CD4-positive, alpha-beta T cell treated with Interleukin-4 for 4 hours (primary cell): Measurements from ENCODE around the gene R3HCC1L.
"Not testable (repeated sequence)": the region's sequence is repeated elsewhere in the genome, so short reads cannot be mapped to it uniquely, and the experiment has no call there.

ENCODE experiments used
- DNase-seq: peaks from one replicate; pipeline ENCODE4 v3.0.0-alpha.2; 2020

R3HCC1L gene

DNA sequence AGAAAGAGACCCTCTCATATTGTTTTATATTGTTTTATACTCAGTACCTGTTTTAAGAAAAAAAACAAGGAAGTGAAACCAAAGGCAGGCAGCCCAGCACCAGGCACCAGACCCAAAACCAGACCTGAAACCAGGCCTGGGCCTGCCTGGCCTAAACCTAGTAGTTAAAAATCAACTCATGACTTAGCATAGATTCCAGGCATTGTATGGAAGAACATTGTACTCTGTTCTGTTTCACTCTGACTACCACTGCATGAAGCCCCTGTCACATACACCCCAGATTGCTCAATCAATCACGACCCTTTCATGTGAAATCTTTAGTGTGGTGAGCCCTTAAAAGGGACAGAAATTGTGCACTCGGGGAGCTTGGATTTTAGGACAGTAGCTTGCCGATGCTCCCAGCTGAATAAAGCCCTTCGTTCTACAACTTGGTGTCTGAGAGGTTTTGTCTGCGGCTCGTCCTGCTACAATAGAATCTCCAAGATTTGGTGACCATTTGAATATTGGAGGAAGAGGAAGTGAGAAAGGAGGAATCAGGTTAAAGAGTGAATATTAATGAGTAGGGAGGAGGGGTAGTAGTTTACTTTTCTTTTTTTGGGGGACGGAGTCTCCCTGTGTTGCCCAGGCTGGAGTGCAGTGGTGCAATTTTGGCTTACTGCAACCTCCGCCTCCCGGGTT lies 1.2 kb upstream of the R3HCC1L start:
- DNase-seq: not testable (repeated sequence)

DNA sequence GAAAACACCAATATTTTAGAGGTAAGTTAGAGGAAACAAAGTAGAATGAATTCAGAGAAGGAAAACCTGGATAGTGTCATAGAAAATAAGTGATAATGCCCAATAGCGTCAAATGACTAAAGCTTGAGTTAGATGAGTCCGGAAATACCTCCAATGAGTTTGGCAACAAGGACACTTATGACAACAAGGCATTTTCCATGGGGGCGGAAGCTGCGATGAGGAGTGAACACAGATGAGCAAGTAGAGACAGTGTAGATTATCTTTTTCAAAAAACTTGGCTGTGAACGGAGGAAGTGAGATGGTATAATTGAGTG lies 383 bp upstream of the R3HCC1L start:
- no peak for DNase-seq

DNA sequence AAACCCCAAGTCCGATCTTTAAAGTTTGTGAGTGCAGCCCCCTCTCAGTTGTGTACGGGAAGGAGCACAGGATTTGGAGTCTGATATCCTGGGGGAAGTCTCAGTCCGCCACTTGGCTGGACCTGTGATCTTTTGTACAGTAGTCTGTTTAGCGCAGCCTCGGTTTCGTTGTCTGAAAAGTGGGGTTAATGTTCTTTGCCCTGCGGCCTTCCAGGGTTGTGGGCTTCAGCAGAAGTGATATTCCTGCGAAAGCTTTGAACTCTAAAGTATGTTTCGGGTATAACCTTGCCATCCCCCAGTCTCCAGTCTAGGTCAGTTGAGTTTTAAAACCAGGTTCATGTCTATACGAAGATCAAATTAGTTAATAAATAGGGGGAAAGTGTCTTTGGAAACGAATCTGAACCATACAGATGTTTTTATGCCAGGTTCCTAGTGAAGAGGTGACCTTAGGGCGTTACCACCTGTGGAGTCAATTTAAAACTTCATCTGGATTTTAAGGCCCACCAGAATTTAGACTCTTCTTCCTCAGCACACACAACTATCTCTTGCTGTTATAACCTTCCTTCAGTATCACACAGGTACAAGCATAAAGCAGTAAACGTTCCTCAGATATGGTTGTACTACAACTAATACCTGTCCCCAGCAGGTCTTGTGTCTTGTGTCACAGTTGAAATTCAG lies 904 bp downstream of the R3HCC1L start:
- DNase-seq: no peak

DNA sequence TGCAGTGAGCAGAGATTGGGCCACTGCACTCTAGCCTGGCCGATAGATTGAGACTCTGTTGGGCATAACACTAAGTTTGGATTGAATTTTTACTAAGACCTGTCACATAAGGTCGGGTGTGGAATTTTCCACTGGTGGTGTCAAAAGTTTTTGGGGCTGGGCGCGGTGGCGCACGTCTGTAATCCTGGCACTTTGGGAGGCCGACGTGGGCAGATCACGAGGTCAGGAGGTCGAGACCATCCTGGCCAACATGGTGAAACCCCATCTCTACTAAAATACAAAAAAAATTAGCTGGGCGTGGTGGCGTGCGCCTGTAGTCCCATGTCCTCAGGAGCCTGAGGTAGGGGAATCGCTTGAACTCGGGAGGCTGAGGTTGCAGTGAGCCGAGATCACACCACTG lies 2.3 kb downstream of the R3HCC1L start:
- DNase-seq: not testable (repeated sequence)

DNA sequence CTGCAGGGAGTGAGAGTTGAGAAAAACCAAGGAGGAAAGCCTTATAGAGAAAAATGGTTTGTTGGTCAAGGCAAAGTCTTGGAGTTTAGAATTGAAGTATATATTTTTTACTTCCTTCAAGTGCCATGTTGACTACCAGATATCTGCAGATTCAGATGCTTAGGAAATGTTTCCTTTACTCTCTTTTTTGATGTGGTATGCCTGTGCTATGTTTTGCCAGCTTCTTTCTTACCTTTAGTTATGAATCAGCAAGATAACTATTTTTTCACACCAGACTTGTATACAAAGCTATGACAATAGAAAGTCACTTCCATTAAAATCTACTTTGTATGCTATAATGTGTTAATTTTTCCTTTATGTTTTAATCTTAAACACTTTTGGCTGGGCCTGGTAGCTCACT lies 3.6 kb downstream of the R3HCC1L start:
- peak; percentile 47 for DNase-seq

DNA sequence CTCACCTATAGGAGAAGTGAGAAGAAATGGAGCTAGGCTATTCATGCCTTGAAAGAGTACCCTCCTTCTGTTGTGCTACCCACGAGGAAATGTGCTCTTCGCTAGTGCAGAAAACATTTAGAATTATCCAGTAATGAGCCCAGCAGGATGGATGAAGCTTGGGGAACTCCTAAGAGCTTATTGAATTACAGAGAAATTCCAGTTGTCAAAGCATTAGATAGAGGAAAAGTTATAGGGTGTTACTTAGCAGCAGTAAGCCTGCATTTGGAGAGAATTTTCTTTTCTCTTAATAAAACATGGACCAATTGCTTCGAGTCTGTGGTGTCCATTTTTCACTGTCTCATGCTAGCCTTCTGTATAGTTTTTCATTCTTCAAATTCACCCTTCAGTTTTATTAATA lies 5.0 kb downstream of the R3HCC1L start:
- DNase-seq: no peak

DNA sequence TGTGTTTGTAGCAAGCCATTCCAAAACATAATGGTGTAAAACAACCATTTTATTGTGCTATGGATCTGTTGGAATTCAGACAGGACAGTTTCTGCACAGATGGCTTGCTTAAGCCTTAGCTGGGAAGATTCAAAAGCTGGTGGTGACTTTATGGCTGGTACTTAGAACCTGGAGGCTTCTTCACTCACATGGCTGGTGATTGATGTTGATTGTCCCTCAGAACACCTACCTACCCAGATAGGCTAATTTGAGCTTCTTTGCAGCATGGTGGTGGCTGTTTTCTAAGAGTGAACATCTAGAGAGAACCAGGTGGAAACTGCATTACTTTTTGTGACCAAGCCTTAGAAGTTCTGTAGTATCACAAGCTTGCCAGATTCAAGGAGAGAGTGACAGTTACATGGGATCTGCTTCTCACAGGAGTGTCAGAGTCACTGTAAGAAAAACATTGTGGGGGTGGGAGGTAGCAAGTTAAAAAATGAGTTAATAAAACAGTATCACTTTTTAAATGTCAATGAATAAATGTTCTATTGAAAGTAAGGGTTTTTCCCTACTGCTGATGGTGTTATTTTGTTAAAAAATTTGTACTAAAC lies 7.1 kb downstream of the R3HCC1L start:
- DNase-seq: no peak

DNA sequence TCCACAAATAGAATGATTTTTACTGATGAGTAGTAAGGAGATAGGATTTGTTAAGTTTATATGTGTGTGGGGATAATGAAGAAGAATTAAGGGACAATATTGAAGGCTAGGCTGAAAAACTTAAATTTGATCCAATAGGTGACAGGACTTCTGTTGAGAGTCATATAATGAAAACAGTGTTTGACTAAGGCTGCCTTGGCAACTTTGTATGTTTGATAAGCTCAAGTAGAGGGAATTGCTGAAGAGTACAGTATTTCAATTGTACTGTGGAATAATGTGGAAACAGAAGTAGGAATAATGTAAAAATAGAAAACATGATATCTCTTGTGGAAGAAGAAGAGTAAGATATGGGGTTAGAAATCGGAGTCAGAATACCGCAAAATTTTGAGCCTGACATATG lies 10.5 kb downstream of the R3HCC1L start:
- no peak for DNase-seq

DNA sequence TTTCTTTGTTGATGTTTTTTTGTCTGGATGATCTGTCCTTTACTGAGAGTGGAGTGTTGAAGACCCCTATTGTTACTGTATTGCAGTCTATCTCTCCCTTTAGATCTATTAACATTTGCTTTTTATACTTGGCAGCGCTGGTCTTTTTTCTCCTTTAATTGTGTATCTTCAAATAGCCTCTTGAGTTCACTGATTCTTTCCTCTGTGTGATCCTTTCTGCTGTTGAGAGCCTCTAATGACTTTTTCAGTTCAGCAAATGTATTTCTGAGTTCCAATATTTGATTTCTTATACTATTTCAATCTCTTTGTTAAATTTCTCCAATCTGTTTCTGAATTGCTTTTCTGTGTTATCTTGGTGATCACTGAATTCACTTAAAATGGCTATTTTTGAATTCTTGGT lies 15.4 kb downstream of the R3HCC1L start:
- no peak for DNase-seq

DNA sequence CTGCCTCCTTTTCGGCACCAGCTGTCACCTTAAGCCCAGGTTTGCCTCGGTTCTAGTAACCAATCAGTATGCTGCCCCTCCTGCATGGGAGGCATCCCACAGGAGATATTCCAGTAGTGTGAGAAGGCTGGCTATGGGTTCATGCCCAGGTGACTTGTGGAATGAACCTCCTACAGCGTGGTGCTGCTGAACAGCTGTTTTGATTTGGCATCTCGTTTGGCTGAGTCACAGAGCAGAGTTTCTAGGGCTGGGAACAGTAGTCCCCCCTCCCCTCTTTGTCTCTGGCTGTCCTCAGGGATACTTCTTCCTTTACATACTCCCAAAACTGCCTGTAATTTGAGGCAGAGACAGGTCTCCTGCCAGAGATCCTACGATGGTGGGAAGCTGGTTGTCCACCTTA lies 16.1 kb downstream of the R3HCC1L start:
- DNase-seq: no peak

DNA sequence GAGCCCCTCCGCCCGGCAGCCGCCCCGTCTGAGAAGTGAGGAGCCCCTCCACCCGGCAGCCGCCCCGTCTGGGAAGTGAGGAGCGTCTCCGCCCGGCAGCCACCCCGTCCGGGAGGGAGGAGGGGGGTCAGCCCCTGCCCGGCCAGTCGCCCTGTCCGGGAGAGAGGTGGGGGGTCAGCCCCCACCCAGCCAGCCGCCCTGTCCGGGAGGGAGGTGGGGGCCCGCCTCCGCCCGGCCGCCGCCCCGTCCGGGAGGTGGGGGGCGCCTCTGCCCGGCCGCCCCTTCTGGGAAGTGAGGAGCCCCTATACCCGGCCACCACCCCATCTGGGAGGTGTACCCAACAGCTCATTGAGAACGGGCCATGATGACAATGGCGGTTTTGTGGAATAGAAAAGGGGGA lies 18.3 kb downstream of the R3HCC1L start:
- not testable (repeated sequence) for DNase-seq

DNA sequence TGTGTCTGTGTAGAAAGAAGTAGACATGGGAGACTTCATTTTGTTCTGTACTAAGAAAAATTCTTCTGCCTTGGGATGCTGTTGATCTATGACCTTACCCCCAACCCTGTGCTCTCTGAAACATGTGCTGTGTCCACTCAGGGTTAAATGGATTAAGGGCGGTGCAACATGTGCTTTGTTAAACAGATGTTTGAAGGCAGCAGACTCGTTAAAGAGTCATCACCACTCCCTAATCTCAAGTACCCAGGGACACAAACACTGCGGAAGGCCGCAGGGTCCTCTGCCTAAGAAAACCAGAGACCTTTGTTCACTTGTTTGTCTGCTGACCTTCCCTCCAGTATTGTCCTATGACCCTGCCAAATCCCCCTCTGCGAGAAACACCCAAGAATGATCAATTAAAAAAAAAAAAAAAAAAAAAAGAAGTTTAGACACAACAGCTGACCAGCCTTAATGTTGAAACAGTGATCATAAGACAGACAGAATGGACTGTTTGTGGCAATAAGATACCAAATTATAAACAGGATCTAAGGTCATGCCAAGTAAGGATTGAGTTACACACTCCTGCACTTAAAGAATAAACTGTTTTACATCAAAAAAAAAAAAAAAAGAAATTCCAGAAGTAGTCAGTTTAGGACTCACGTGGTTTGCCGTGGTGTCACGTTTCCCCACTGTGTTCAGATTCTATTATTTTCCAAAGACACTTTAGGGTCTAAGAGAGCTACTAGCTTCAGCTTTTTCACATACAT lies 18.9 kb downstream of the R3HCC1L start:
- not testable (repeated sequence) for DNase-seq

DNA sequence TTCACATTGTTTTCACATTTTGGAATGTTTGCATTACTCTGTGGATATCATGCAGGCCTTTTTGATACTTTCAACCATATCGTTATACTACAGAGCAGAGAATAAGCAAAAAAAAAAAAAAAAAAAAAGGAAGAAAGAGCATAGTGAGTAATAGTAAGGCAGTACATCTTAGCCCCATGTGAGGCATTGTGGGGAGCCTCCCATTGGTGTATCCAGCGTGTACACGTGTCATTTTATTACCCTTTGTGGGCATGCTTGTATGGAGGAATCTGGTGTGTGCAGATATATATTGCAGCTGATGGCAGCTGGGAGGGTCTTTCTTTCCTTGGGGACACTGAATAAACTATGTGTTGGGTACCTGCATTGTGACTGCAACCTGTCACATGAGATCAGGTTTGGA lies 19.6 kb downstream of the R3HCC1L start:
- no peak for DNase-seq

DNA sequence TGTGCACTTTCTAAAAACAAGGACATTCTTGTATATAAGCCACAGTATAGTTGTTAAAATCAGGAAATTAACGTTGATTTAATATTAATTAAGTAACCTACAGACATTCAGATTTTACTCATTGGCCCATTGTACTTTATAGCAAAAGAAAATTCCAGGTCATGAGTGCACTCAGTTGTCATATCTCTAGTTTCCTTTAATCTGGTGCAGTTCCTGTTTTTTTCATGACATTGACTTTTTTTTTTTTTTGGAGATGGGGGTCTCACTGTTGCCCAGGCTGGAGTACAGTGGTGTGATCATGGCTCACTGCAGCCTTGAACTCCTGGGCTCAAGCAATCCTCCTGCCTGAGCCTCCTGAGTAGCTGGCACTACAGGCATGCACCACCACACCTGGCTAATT lies 24.1 kb downstream of the R3HCC1L start:
- DNase-seq: no peak

DNA sequence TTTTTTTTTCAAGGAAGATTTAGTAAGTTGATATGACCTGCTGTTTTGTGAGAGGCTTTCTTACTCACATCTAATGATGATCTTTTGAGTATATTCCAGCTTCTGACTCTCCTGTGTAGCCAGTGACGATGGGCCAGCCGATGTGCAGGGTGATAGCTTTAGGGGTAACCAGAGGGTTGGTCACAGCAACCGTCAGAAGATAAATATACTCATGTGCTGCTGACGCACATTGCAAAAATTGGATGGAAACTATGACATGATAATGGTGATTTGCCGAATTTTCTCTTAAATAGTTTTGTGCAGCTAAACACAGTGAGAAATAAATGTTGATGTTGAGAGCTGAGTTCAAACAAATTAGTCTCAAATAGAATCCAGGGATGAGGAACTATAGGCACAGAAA lies 29.5 kb downstream of the R3HCC1L start:
- no peak for DNase-seq

DNA sequence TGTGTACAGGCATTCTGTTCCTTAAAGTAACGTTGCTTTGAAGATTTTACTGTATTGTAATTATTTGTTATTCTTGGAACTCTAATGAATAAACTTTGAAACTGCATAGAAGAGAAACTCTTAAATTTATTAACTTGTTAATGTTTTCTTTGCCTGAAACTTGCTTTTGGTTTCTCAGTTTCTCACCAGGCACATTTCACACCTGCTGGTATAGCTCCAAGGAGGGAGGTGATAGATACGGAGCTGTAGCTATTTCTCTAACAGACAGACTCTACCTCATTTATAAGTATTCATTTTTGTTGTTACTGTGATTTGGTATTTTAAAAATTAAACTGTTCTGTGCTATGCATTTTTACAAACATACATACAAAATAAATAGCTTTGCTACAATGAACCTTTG lies 32.7 kb downstream of the R3HCC1L start:
- DNase-seq: no peak

DNA sequence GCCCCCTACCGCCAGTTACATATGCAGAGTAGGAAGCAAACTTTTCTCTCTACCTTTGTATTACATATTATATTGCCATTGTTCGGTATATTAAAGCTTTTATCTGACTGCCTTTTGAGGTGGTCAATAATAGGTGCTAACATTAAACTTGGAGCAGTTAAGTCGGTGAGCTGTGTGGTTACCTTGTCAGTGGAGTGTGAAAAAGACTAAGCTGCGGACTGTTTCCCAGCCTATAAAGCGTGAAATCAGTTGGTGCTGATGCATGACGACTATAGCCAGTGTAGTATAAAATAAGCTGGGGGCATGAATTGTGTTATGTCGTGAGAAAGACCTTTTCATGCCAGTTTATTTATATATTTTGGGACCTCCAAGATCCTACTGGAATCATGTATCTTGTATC lies 33.7 kb downstream of the R3HCC1L start:
- no peak for DNase-seq

DNA sequence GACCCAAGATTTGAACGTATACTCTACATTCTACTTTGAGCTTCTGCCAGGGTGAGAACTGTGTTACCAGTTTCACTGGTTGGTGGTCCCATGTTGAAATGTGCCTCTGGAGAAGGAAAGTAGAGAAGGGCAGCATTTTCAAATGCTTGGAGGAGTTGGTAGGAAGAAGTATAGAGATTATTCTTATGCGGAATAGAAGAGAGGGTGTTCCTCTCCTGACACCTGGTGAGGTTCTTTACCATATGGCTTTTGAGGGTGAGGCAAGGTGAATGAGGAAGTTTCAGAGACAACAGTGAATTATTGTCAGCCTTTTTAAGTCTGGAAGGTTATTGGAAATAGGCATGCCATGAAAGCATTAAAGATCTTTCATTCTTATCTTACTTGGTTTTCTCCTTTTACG lies 34.3 kb downstream of the R3HCC1L start:
- DNase-seq: no peak

DNA sequence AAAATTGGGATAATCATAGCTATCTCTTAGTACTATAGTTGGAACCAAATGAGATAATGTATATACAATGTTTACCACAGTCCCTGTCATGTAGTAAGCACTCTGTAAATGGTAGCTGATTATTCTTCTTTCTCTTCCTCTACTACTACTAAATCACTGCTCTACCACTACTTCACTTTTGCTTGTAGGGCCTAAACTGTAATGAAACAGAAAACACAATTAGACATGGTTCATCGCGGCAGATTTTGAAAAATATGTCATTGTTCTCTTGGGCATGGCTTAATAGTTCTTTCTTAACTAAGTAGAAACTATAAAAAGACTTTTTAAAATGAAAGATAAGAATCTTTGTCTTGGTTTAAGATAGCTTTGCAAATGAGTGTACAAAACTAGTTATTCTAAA lies 34.9 kb downstream of the R3HCC1L start:
- DNase-seq: no peak

DNA sequence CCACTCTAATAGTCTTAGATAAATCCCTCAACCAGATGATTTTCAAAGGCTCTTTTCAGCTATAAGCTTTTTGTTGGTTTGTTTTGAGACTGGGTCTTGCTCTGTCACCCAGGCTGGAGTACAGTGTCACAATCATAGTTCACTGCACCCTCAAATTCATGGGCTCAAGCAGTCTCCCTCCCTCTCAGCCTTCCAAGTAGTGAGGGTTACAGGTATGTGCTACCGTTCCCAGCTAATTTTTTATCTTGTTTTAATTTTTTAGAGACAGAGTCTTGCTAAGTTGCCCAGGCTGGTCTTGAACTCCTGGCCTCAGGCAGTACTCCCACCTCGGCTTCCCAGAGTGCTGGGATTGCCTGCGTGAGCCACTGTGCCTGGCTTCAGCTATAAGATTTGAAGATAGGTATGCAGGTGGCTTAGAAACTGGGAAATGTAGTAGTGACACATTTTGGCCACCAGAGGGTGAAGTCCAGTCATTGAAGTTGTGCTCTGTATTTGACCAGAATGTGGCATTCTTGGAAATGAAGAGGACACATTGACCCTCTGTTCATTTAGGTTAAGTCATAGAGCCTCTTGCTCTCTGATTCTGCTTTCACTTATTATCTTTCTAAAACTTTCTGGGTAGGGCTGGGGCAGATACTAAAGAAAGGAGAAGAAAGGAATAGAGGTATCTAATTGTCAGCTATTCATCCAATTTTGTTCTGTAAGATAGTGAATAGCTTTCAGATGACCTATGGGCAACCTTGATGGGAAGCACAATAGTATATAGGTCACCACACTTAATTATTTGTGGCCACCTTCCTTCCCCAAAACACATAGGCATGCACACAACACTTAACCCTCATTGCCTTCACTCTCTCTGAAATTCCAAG lies 36.0 kb downstream of the R3HCC1L start:
- DNase-seq: peak; percentile 22

DNA sequence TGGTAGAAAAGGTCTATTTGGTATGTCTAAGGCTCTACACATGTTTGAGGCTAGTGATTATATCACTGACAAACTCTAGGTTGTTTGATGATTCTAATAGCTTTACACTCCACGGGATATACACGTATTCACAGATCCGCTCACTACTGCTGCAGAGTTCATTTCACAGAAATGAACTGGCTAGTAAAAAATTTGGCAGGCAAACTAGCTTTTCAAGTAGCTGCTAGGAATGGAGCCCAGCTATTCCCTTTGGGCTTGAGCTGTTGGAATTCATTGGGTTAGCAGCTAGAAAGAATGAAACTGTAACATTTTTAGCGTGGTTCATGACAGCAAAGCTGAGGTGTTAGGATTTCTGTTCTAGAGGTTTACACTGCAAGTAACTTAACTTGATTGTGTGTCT lies 37.6 kb downstream of the R3HCC1L start:
- no peak for DNase-seq

DNA sequence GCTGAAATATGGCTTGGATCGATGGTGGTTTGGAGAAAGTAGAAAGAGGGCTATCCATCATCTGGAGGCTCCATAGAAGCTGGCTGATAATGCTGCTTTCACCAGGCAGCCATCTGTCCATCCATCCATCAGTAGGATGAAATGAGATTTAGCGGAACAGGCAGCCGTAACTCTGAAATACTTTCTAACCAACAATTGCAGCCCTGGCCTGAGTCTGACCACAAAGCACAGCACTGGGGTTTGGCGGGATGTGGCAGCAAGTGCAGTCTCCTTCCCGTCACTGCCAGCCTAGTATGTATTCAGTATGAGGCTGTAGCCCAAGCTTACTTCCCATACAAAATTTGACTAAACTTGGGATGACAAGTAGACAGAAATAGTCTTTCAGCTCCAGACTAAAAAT lies 38.0 kb downstream of the R3HCC1L start:
- no peak for DNase-seq

DNA sequence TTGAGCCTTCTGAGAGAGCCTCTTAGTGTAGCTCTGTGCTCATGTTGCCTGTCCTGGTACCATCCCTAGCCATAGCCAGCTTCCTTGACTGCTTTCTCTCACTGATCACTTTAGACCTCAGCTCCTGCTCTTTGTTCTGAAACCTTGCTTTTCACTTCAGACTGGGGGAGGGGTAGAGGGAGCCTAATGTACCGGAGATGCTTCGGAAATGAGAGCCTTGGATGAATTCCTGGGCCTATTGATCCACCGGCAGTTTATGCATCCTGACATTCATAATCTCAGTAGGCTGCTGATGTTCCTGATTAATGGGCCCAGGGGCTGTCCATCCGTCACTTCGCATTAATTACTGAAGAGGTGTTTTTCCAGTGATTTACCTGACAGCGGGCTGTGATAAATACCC lies 38.8 kb downstream of the R3HCC1L start:
- no peak for DNase-seq
